A673 (cell line): ENCODE measurements around the gene RMRP.

Experiments
- EZH2 ChIP-seq: fragments of 200-600 bp; sonication (generic); IDR thresholded peaks from 2 replicates; pipeline ENCODE4 v1.6.1; 2017; ENCODE audit warnings: borderline replicate concordance, low read depth, mild to moderate bottlenecking, mixed read lengths, antibody characterized with exemption, low read length; ENCODE audit not compliant: poor library complexity, severe bottlenecking
- TF ChIP-seq, protein P1 (sequence below): fragments of 300-800, 200-600 bp; sonication (generic); conservative IDR thresholded peaks from 2 replicates; pipeline ENCODE4 v1.5.1; 2017; ENCODE audit warnings: low read depth, mild to moderate bottlenecking, antibody characterized with exemption, low read length, moderate library complexity, mixed read lengths

DNA sequence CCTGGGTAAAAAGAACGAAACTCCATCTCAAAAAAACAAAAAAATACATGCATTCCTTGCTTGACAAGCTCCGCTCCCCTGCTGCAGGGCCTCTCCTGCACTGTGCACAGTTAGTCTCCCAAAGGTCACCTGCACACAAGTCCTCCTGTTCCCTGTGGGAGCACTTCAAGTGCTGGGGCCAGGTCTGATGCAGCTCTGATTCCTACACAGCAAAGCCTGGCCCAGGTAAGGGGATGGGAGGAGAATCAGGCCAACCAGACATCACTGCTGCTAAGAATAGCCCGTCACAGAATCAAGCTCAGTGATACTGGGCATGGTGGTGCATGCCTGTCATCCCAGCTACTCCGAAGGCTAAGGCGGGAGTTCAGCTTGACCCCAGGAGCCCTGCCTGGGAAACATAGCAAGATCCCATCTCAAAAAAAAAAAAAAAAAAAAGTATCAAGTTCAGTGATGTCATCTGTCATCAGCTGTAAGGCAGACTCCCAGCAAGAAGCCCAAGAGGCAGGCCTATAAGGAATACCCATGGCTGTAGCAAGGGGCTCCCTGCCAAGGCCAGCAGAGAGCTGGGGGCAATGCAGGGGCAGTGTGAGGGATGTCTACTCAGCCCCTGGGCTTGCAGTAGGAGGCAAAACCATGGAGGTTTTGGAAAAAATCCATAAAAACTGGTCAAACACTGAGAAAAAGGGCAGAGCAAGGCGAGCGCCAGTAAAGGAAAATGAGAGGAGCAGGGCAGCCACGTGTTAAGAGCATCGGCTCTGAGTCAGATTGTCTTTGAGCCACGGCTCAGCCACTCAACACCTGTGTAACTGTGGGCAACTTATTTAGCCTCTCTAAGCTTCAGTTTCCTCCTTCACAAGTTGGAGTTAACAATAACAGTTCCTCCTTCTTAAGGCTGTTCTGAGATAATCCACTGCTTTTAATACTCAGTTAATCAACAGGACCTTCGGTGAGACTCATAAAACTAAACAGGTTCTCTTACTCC, 28.7 kb upstream of the RMRP start:
- TF ChIP-seq, protein P1, sequence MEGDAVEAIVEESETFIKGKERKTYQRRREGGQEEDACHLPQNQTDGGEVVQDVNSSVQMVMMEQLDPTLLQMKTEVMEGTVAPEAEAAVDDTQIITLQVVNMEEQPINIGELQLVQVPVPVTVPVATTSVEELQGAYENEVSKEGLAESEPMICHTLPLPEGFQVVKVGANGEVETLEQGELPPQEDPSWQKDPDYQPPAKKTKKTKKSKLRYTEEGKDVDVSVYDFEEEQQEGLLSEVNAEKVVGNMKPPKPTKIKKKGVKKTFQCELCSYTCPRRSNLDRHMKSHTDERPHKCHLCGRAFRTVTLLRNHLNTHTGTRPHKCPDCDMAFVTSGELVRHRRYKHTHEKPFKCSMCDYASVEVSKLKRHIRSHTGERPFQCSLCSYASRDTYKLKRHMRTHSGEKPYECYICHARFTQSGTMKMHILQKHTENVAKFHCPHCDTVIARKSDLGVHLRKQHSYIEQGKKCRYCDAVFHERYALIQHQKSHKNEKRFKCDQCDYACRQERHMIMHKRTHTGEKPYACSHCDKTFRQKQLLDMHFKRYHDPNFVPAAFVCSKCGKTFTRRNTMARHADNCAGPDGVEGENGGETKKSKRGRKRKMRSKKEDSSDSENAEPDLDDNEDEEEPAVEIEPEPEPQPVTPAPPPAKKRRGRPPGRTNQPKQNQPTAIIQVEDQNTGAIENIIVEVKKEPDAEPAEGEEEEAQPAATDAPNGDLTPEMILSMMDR, result no peak
- TF ChIP-seq EZH2, result no peak
